RKO (cell line): Measurements from ENCODE around the gene TMEFF1.

Experiments
- DNase-seq: peaks from one replicate; pipeline ENCODE4 v3.0.0-alpha.2; 2016; ENCODE audit warnings: low spot score

Gene TMEFF1

DNA sequence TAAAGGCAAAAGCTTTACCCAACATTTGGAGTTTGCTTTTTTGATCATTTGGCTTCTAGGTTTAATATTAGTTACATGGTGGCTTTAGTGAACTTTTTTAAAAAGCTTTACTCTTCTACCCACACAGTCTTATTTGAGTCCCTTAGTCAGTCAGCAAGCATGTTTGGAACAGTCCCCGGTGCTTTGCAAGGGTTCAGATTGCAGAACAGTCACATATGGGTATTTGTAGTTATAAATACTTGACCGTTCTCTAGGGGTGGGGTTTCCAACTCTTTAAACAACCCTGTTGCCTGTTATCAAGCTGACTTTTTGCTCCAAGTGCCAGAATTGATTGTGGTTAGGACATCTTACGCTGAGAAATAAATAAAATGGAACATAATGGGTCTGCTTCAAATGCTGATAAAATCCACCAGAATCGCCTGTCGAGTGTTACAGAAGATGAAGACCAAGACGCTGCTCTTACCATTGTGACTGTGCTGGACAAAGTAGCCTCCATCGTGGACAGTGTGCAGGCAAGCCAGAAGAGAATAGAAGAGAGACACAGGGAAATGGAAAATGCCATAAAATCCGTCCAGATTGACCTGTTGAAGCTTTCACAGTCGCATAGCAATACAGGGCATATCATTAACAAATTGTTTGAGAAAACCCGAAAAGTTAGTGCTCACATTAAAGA is 105.0 kb downstream of the TMEFF1 start, which contains the start of gene CAVIN4:
Gene CAVIN4, plus strand, starts transcription at position 304 of the 673 bp plus-strand sequence. Its CDS starts 65 bp downstream, at position 369.
- no peak for DNase-seq

DNA sequence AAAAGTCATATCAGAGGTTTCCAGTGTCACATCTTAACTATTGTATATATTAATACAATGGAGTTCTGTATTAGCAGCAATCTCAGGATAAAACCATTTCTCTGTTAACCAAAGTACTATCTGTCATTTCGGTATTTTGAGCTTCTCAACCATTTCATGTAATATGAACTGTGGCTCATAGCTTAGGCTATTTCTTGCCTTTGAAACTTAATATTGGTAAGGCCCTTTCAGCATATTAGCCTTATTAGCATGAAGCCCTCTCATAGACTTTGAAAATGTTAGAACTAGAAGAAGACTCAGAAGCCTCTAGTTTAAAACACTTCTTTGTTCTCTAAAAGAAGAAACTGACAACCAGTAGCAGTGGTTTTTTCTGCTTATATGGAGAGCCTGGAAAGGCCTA is 105.7 kb downstream of the TMEFF1 start:
- no peak for DNase-seq

DNA sequence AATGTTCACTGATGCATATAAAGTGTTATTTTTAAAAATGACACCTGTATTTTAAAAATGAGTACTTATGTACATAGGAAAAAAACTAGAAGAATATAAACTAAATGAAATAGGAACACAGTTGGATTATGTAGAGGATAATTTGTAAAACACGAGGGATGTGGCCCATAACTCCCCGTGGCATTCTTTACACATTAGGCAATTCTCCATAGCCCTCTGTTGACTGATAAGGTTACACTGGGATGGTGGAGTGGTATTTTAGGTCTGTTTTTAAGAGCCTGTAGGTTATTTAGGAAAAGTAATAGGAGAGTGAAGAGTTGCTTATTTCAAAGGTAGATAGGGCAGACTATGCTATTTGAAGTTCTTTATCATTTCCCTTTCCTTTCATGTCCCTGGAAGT is 106.7 kb downstream of the TMEFF1 start:
- no peak for DNase-seq

DNA sequence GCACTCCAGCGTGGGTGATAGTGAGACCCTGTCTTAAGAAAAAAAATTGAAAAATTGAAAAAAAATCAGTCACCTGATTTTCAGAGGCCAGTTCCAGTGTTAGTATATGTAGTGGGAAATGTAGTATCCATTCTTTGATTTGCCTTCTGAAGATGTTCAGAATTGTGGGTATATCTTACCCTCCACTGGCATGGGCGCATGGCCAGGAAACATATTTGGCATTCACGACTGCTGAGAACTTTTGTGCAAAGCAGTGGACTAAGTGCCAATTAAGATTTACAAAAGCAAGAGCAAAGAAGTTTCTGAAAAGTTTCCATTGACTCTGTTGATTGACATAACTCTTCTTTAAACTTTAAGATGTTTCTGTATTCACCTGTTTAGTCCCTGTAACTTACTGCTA is 107.3 kb downstream of the TMEFF1 start:
- DNase-seq, result no peak

DNA sequence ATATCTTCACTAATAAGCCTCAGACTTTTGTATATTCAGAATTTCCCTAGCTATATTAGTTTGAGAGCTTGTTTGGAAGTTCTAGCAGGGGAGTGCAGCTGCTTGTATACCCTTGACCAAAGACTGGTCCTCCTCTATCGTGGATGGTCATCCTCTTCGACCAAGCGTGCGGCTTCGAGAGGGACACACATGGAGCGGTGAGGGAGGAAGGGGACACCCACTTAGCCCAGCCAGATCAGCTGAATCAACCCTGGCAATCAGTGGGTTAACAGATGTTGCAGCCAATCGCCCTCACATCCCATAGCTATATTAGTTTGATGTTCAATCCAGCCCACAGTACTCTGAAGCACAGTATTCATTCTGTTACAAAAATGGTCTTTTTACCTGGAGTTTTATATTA is 108.1 kb downstream of the TMEFF1 start:
- DNase-seq, result no peak

DNA sequence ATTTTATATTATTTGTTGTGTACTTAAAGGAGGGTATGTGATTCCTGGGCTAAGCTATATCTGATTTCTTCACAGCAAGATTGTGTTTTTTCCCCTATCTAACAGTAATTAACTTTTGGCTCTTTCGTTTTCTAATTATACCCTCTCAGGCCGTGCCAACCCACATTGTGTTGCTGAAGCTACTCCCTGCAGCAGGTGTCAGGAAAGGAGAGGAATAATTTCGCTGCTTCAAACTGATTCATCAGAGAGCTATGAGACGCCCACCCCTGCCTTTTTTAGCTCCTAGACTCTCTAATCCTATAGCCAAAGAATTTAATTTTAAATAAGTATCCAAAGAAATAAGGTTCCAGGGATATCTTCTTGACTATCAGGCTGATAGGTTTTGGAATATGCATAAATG is 108.7 kb downstream of the TMEFF1 start:
- DNase-seq, result no peak

DNA sequence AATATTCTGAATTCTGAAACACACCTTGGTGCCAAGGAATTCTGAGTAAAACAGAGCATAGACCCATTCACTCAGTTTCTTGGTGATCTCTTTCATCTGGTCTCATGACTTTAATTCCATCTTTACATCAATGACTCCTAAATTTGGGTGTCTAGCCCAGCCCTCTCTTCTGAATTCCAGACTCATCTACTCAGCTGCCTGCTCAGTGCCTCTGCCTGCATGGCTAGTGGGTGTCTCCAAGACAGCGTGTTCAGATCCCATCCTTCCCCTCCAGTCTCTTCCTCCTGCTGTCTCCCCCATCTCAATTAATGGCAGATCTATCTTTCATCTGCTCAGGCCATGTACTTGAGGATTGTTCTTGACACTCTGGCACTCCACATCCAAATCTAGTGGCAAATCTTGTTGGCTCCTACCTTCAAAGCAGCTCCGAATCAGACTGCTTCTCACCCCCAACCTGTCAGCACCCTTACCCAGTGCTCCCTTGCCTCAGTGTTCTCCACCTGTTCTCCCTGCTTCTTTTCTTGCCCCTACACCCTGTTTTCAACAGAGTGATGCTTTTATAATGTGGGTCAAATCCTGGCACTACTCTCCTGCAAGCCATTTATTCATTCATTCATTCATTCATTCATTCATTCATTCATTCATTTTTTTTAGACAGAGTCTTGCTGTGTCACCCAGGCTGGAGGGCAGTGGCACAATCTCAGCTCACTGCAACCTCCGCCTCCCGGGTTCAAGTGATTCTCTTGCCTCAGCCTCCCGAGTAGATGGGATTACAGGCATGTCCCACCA is 110.3 kb downstream of the TMEFF1 start:
- DNase-seq, result no peak

DNA sequence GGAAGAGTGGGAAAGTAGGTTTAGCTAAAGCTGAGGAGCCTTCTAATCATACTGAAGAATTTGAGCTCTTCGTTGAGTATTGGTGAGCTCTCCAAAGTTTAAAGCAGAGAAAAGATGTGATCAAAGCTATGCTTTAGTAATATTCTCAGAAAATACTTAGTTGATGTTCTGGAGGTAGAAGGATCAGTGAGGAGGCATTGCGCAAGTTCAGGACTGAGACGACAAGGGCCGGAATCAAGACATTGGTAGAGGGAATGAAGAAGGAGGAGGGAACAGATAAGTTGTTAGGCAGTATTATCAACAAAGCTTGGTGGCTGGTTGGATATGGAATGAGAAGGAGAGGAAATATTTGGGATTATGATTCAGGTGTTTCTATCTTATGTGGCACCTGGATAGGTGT is 112.0 kb downstream of the TMEFF1 start:
- no peak for DNase-seq

DNA sequence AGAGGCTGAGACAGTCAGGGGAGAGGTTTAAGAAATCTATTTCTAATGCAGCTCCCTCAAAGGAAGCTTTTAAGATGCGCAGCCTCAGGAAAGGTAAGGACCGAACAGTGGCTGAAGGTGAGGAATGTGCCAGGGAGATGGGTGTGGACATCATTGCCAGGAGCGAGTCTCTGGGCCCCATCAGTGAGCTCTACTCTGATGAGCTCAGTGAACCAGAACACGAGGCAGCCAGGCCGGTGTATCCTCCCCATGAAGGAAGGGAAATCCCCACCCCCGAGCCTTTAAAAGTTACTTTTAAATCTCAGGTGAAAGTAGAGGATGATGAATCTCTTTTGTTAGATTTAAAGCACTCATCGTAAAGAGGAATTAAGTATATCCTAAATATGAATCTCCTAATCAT is 113.1 kb downstream of the TMEFF1 start:
- DNase-seq, result no peak

DNA sequence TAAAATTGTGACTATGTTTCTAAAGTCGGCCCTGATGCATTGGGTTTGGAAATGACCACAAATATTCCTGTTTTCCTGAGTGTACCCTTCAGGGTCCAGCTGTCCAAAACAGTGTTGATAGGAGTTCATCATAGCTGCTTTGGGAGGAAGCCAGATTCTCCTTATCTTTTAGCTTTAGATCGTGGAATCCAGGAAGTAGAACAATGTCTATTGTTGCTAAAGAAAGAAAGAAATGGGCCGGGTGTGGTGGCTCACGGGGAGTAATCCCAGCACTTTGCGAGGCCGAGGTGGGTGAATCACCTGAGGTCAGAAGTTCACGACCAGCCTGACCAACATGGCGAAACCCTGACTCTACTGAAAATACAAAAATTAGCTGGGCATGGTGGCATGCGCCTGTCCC is 114.4 kb downstream of the TMEFF1 start:
- no peak for DNase-seq

DNA sequence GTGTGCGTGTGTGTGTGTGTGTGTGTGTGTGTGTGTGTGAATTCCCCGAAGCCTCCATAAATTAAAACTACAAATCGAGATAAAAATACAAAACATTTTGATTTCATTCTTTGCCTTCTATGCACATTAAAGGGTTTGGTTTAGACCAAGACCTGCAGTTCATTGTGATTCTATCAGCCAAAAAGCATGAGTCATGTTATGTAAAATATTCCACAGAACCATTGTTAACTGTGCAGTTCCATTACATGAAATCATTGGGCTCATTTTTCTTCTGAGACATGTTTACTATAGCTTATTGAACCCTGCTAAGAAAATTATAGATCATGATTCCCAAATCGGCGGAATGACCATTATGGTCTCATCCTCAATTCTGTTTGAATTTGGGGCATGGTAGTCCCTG is 116.6 kb downstream of the TMEFF1 start:
- no peak for DNase-seq

DNA sequence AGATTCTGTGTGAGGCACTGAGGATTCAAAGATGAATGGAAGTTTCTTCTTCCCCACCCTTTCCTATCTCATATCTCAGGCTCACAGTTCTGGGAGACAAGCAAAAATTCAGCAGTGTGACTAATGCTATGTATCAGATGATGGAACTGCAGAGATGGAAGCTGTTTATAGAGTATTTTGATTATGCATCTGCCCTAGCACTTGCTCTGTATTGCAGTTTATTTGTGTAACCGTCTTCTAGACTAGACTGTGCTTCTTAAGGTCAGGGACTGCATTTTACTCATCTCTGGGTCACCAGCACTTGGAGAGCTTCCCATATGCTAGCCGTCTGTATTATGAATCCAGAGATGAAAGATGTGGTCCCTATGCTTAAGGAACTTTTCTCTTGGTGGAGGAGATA is 117.5 kb downstream of the TMEFF1 start:
- DNase-seq, result no peak

DNA sequence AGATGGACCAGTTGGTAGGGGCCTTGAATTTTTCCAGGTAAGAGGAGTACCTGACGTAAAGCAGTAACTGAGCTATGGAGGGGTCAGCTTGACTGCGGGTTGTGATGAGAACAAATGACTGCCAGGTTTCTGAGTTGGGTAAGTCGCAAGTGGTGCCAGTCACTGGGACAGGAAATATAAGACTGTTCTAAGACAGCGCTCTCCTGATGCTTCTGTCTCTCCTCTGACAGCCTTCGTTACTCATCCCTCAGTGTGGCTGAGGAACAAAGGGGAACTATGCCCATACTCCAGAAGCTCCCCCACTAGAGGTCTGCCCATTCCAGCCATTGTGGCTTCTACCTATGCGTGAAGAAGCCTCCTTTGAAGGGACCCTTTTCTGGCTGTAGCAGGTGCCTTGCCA is 118.2 kb downstream of the TMEFF1 start:
- DNase-seq, result no peak

DNA sequence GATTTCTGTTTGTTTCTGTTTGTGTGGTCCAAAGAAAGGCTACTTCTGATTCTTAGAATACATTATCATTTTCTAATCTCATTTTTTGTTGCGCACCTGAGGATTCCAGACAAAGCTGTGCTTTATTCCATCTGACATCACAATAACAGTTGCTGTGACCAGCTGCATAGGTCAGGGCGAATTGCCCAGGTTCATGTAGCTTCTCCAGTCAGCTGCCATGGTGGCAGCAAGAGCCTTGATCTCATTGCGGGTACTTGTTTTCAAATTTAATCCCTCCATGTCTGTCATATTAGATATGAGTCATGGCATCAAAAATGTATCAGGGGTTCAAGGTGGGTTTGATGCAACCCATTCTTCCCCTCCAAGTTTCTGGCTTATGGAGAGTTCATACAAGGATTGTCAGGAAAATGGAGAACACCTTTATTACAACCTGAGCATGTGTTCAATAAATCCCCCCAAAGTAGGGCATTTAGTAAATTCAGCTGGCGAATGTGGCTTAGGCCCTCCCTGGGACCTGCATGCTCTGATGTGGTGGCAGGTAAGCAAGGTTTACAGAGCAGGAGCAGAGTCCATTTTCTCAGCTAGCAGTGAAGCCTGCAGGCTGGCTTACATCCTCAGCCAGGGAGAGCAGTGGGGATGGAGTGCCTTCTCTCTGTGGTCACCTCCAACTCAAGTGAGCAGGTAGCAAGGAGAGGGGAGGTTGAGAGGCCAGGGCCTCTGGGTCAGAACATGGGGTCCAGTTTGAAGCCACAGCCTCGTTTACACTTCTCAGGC is 118.9 kb downstream of the TMEFF1 start:
- no peak for DNase-seq

DNA sequence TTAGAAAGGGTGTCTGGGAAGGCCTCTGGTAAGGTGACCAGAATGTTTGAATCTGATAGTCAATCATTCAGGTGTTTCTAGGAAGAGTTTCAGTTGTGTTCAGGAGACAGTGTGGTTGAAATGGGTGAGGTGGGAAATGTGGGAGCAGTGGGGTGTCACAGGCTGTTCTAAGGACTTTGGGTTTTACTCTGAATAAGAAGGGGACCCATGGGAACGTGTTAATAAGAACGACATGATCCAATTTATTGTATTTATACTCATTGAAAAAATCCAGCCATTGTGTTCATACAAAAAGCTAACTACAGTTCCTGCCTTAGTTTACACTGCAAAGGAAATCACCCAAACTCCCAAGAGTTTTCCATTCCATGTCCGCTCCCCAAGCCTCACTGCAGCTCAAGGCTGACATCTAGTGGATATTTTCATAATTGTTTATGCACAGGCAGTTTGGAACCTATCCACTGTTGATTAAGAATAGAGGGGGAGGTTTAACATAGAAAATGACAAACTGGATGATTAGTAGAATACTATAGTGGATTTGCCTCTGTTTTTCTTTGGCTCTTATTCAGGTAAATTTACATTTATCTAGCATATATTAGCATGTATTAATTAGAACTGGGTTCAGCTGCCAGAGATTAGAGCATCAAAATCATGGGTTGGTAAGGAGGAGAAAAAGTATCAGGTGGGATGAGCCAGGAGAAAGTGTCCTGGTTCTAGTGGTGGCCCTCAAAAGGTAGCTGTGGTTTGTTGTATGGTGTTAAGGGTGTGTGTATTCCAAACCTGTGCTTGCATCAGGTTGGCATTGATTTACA is 122.6 kb downstream of the TMEFF1 start:
- peak; percentile 74 for DNase-seq

DNA sequence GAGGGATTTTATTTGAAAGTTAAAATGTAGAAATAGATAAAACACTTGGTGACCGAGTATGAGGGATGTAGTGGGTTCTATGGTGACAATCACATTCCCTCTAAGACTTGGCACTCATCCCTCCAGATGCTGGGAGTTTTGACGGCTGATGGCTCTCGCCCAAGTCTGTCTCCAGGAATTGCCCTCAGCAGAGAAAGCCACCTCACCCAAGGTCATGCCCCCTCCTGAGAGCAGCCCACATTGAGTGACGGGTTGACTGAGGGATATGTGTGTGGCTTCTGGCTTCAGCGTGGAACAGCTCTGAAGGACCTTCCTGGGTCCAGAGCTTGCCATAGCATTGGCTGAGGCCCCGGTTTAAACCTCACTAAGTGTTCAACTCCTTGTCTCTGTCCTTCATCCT is 124.3 kb downstream of the TMEFF1 start:
- DNase-seq, result no peak

DNA sequence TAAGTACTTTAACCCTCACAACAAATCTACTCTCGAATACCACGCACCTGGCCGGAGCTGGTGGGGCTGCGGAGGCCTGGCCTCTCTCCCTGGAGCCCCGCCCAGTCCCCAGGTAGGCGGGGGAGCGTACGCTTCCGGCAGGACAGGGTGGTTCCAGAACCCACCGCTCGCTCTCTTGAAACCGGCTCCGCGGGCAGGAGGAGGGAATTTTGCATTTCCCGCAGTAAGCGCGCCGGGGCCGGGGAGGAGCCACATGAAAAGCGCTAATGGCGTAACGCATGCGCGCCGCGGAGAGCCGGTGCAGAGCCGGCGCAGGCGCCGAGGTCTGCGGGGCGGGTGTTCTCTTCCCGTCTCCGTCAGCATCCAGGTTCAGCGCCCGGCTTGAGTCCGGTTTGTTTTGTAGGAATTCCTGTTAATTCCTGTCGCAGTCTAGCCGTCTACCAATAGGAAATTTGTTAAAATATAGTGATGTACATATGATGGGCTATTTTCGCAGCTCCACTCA is 125.7 kb downstream of the TMEFF1 start:
- no peak for DNase-seq

DNA sequence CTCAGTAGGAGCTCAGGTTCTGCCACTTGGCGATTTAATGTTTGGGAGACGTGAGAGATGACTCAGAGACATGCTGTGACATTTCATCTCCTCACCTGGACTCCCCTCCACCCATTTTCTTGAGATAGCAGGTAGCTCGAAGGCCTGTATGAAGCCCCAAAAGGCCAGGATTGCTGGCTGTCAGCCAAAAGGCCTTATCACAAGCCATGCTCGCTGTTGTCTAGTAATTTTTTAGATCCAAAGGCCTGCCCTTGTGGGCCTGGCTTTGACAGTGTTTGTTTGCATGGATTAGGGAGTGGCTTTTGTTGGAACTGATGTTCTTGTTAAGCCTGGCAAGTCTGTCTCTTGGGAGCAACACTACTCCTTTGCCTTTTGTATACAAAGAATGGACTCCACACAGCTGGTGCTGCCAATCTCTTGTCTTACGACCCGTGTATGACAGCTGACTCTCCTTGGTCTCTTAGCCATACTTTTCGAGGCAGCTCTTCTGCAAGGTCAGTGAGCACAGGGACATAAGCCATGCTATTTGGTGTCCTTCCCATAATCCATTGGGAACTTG is 127.7 kb downstream of the TMEFF1 start:
- DNase-seq, result no peak

DNA sequence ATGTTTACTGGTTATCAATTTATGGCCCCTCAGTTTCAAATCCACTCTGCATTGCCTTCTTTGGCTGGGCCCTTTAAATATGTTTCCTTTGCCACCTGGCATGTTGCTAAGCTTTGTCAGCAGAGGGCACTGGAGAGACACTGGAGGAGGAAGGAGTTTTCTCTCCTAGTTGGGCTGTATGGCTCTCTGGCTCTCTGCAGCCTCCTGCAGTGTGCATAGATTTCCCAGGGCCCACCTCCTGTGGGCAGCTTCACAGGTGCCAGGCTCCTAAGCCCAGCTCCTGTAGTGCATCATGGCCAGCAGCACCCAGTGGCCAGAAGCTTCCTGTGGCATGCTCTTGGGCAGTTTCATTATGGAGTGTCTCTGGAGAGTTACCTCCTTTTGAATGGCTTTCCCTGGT is 128.3 kb downstream of the TMEFF1 start:
- DNase-seq, result peak; percentile 79

DNA sequence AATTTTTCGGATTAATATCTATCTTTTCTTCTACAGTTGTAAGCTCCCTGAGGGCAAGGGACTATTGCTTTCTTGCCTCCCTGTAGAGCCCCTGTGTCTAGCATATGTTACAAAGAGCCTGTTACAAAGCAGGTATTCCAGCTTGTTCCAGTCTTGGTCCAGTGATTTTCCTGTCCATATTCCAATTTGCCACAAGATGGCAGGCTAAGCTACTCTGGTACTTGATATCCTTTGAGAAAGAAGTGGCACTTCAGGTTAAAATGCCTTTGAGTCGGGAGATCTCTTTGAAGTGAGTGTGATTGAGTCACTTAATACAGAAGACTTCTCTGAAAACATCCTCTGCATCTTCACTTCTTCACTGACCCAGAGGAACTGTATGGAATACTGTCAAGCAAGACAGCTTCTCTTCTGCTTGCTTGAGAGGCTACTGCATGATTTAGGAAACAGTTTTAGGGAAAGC is 129.4 kb downstream of the TMEFF1 start:
- peak; percentile 86 for DNase-seq

DNA sequence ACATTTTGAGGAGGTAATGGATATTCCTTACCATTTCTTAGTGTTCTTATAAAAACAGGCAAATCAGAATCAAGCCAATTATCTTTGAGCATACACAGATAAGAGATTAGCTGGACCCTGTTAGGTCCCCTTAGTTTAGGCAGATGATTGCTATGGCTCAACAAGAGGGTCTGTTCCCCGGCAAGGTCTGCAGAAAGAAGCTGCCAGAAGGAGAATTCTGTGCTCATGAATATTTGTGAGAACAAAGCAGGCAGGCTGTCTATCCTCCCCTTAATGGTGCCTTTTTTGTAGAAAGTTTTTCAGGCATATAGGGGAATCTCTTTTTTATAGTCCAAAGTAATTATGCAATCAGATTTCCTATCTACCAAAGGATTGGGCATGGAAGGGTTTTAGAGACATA is 132.5 kb downstream of the TMEFF1 start:
- no peak for DNase-seq
